Stimulated activated CD4-positive, alpha-beta T cell treated with anti-CD3 and anti-CD28 coated beads, Interleukin-4, amount 100 ng/mL, for 48 hours (primary cell): ENCODE results near the gene SLC25A18.
"Not testable (repeated sequence)": the region's sequence is repeated elsewhere in the genome, so short reads cannot be mapped to it uniquely, and the experiment has no call there.

Experiments used
- DNase-seq, 2 donors: peaks; one replicate each; pipeline ENCODE4 v3.0.0-alpha.2; 2020; ENCODE audit warnings: low read depth in 2 of 2

SLC25A18 gene

GRCh38 chr22:17562906-17563870 lies at the start of gene SLC25A18:
SLC25A18 (plus strand) TSS chr22:17563498; CDS start chr22:17579945, 16,447 bp downstream.
- no peak for DNase-seq

DNA sequence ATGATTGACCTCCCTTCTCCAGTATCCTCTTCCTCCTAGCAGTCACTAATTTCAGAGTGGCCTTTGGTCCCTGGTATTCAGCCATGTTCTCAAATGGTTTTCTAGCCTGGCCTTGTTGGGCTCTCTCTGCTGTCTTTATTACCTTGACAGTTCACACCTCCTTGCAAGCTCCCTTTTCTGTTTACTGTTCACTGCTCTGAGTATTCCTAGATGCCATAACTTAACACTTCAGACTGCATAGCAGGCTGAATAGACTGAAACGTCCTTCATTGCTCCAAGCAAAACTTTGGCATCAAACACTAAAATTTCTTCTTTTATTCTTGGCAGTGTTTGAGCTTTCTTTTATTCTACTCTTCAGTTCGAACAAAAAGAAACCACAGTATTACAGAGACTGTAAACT lies 49.7 kb upstream of the SLC25A18 start:
- no peak for DNase-seq

GRCh38 chr22:17514084-17514483 lies 49.2 kb upstream of the SLC25A18 start:
- no peak for DNase-seq

DNA sequence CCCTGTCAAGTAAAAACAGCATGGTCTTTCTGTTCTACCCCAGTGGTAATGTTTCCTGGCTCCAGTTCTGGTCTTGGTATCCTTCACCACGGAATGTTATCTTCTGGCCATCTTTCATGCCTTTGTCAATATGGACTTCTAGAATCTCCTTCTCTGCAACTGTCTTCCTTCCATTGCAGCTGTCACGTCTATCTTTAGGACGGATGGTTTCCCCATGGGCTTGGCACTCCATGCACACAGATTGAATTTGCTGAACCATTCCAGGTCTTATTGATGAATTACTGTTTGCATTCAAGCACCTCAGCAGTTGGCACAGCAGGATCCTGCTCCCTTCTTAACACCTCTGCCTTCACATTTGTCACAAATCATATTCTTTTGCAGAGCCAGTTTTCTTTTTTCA lies 44.9 kb upstream of the SLC25A18 start:
- DNase-seq: no peak

DNA sequence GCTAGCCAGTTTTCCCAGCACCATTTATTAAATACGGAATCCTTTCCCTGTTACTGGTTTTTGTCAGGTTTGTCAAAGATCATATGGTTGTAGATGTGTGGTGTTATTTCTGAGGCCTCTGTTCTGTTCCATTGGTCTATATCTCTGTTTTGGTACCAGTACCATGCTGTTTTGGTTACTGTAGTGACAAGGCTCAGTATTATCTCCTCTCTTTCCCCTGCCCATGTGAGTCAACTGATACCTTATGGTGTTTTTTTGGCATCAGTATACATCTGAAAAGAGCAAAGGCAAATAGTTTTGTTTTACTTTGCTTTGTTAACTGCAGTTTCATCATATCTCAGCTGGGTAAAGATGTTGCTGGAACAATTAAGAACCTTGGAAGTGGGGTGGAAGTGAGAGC lies 41.3 kb upstream of the SLC25A18 start:
- DNase-seq: not testable (repeated sequence)

DNA sequence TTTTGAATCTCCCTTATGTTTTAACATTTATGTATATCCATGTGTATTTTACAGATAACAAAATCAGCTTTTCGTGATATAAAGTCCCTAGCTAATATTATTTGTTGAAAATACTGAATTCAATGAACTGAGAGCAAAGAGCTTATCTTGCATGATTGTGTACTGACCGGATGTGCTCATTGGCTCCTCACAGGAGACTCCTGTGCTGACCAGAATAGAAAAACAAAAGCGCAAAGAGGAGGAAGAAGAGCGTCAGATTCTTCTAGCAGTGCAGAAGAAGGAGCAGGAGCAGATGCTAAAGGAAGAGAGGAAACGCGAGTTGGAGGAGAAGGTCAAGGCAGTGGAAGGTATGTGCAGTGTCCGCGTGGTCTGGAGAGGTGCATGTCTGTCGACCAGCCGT lies 39.4 kb upstream of the SLC25A18 start:
- DNase-seq: no peak

- DNase-seq: no peak
Measured at GRCh38 chr22:17536269-17536668, 27.0 kb upstream of the SLC25A18 start.

DNA sequence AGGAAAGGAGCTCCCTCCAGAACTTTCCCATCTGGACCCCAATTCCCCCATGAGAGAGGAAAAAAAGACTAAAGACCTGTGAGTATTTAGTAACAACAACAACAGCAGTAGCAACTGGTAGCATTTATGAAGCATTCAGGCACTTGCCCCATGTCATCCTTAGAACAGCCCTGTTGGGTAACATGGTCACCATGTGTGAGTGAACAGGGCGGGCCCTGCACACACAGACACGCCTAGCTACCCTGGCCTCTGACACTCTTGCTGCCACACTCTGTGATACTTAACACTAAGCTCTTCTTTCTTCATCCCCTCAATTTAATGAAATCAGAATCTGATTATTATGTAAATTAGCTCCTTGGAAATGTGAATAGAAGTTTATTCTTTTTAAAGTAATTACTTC lies 26.1 kb upstream of the SLC25A18 start:
- no peak for DNase-seq

- DNase-seq: no peak
Measured at GRCh38 chr22:17540481-17540880, 22.8 kb upstream of the SLC25A18 start.

DNA sequence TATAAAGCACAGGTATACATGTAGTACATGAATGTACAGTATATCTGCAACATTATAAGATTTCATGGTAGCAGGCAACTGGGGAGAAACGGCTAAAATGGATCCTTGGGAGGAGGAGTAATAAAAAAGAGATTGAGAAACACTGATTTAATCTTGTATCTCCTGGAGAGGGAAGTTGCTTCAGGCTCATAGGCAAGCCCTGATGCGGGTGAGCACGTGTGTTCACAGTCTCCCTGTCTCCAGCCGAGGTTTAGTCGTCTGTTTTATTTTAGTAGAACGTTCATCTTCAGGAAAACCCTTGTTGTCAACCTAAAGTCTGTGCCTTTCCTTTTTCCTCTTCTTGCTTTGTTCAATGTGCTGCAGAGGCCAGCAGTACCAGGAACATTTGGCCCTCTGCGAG lies 21.8 kb upstream of the SLC25A18 start:
- DNase-seq: no peak

- no peak for DNase-seq
Measured at GRCh38 chr22:17542452-17542851, 20.8 kb upstream of the SLC25A18 start.

GRCh38 chr22:17548010-17548755 lies 15.1 kb upstream of the SLC25A18 start:
- DNase-seq: no peak

DNA sequence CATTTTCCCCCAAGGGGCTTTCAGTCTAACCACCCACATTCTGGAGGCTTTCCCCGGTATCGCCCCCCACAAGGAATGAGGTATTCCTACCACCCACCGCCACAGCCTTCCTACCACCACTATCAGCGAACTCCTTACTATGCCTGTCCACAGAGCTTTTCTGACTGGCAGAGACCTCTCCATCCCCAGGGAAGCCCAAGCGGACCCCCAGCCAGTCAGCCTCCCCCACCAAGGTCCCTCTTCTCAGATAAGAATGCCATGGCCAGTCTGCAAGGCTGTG lies 14.6 kb upstream of the SLC25A18 start:
- no peak for DNase-seq

GRCh38 chr22:17549183-17549582 lies 14.1 kb upstream of the SLC25A18 start:
- DNase-seq: no peak

DNA sequence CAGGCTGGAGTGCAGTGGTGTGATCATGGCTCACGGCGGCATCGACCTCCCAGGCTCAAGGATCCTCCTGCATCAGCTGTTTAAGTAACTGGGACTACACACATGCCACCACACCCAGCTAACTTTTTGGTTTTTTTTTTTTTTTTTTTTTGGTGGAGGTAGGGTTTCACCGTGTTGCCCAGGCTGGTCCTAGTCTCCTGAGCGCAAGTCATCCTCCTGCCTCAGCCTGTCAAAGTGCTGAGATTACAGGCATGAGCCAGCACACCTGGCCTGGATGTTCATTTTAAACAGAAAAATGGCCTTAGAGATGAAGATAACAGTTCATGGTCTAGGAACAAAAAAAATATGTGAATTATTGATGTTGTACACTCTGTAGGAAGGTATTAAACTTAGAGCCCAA lies 13.6 kb upstream of the SLC25A18 start:
- no peak for DNase-seq

- no peak for DNase-seq
Measured at GRCh38 chr22:17552737-17553136, 10.6 kb upstream of the SLC25A18 start.

GRCh38 chr22:17554814-17555213 lies 8.5 kb upstream of the SLC25A18 start:
- no peak for DNase-seq

DNA sequence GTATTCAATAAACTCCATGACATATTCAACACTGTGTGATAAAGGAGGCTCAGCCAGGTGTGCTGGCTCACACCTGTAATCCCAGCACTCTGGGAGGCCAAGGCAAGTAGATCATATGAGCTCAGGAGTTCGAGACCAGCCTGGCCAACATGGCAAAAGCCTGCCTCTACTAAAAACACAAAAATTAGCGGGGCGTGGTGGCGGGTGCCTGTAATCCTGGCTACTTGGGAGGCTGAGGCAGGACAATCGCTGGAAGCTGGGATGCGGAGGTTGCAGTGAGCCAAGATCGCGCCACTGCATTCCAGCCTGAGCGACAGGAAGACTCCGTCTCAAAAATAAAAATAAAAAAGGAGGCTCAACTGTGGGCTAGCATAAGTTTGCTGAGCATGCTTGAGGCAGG lies 4.1 kb upstream of the SLC25A18 start:
- DNase-seq: no peak

DNA sequence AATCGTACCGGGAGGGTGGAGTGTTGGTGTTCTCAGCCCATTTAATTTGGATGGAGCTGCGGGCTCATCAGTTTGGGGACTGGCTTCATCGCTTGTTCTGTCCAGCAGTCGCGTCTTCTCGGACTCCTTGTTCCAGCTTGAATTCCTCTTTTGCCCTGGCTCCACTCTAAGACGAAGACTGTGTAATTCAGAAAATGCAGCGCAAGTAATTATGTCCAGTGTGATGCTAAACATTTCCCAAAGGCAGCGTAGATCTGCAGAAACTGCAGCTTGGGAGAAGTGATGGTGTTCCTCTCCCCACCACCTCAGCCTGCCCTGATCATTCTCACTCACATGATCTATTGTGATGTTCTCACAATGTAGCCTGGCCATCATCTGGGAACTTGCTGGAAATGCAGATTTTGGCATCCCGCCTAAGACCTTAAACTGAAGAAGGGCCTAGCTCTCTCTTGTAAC lies 666 bp downstream of the SLC25A18 start:
- no peak for DNase-seq

GRCh38 chr22:17566016-17566687 lies 2.9 kb downstream of the SLC25A18 start:
- DNase-seq: not testable (repeated sequence)

GRCh38 chr22:17566776-17567175 lies 3.5 kb downstream of the SLC25A18 start:
- DNase-seq: no peak

DNA sequence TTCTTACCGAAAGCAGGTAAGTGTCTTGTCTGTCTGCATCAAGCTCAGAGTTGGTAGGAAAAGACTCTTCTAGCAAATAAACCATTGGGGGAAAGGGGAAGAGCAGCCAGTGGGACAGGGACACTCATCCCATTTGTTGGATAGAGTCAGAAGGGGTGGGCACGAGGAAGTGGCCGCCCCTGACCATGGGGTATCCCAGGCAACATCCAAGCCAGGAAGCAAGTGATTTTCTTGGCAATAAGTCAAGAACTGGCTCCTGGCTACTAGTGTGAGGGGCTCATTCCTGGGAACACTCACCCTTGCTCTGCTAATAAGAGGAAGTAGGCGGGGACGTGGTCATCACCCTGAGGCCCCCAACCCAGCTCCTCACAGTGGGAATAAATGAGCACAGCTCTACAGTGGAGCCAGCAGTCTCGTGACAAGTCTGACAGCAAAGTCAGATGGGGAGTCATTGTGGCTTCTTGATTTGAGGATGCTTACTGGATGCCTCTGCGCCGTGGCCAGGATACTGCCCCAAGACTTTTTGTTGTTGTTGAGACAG lies 6.7 kb downstream of the SLC25A18 start:
- DNase-seq: no peak
